HepG2 (cell line): ENCODE data around the gene SDR42E2. TPM values are rescaled to one million over a fixed set of nuclear protein-coding genes. Genes with fewer than 3 reads are reported as not detected.

Experiments
- CENPT ChIP-seq: sonication (generic); formaldehyde crosslinking; IDR thresholded peaks from 2 replicates; pipeline ENCODE4 v1.8.0; 2022; ENCODE audit warnings: low read depth, mild to moderate bottlenecking, moderate library complexity, missing genetic modification reagents
- ELK4 ChIP-seq: sonication (generic); formaldehyde crosslinking; IDR thresholded peaks from 2 replicates; pipeline ENCODE4 v1.9.0; 2021; ENCODE audit warnings: missing genetic modification reagents, borderline replicate concordance
- ETV5 ChIP-seq: IDR thresholded peaks from 2 replicates; pipeline ENCODE4 v1.6.1; 2018; ENCODE audit warnings: missing biosample characterization, missing genetic modification reagents, inconsistent platforms, borderline replicate concordance
- FIP1L1 ChIP-seq: fragments of 200-400 bp; formaldehyde crosslinking; IDR thresholded peaks from 2 replicates; pipeline ENCODE4 v1.6.1; 2018; ENCODE audit warnings: low read depth, mild to moderate bottlenecking, low read length, moderate library complexity, borderline replicate concordance; ENCODE audit not compliant: insufficient read depth
- JDP2 ChIP-seq: sonication (generic); formaldehyde crosslinking; IDR thresholded peaks from 2 replicates; pipeline ENCODE4 v1.8.1; 2022; ENCODE audit warnings: missing genetic modification reagents, borderline replicate concordance
- KIAA2018 ChIP-seq: sonication (generic); formaldehyde crosslinking; IDR thresholded peaks from 2 replicates; pipeline ENCODE4 v1.5.0; 2020; ENCODE audit warnings: mild to moderate bottlenecking, missing genetic modification reagents, borderline replicate concordance
- MLX ChIP-seq: IDR thresholded peaks from 2 replicates; pipeline ENCODE4 v1.6.1; 2016
- NCOA2 ChIP-seq: sonication (generic); formaldehyde crosslinking; IDR thresholded peaks from 2 replicates; pipeline ENCODE4 v1.8.0; 2022; ENCODE audit warnings: inconsistent platforms
- PRPF4 ChIP-seq: fragments of 200-400 bp; formaldehyde crosslinking; IDR thresholded peaks from 2 replicates; pipeline ENCODE4 v1.6.1; 2016; ENCODE audit warnings: low read length, low read depth; ENCODE audit not compliant: poor library complexity, severe bottlenecking
- SKI ChIP-seq: fragments of 450-650 bp; IDR thresholded peaks from one replicate; pipeline ENCODE4 v1.6.1; 2018; ENCODE audit warnings: mild to moderate bottlenecking; ENCODE audit not compliant: partially characterized antibody
- STAG1 ChIP-seq: sonication (generic); formaldehyde crosslinking; IDR thresholded peaks from 2 replicates; pipeline ENCODE4 v1.4.0; 2020; ENCODE audit warnings: missing genetic modification reagents
- ZBTB20 ChIP-seq: sonication (generic); formaldehyde crosslinking; IDR thresholded peaks from 2 replicates; pipeline ENCODE4 v1.8.1; 2023; ENCODE audit warnings: missing genetic modification reagents, low read depth, mild to moderate bottlenecking, borderline replicate concordance
- ZNF431 ChIP-seq: sonication (generic); formaldehyde crosslinking; IDR thresholded peaks from 2 replicates; pipeline ENCODE4 v1.9.0; 2022; ENCODE audit warnings: missing genetic modification reagents, low read depth, mild to moderate bottlenecking, borderline replicate concordance
- ZNF616 ChIP-seq: sonication (generic); formaldehyde crosslinking; IDR thresholded peaks from 2 replicates; pipeline ENCODE4 v1.5.0; 2020; ENCODE audit warnings: low read depth, mild to moderate bottlenecking, missing genetic modification reagents
- ZNF776 ChIP-seq: sonication (generic); formaldehyde crosslinking; IDR thresholded peaks from 2 replicates; pipeline ENCODE4 v1.4.0; 2020; ENCODE audit warnings: mild to moderate bottlenecking, missing genetic modification reagents
- ZNF891 ChIP-seq: sonication (generic); formaldehyde crosslinking; IDR thresholded peaks from 2 replicates; pipeline ENCODE4 v1.5.0; 2020; ENCODE audit warnings: mild to moderate bottlenecking, missing genetic modification reagents
- polyA plus RNA-seq, 8 experiments: library from polyadenylated mRNA; depleted of rRNA in 3 of 8; stranded (reverse) in 7 of 8; unstranded in 1 of 8; fragments of >200 nt; fragmentation: Illumina TruSeq in 4 of 8; extraction: Trizol in 4 of 8; gene quantifications; 2 replicates each; pipeline versions ENCODE4 v1.2.1 to v1.2.3, GENCODE V29; 2011 to 2016; ENCODE audit warnings: low read depth in 4 of 8, missing spikeins in 1 of 8, mixed read lengths in 1 of 8; ENCODE audit not compliant: insufficient read depth in 1 of 8
- total RNA-seq, 5 experiments: library from RNA; depleted of rRNA; stranded (reverse); fragments of >200 nt; fragmentation: Illumina TruSeq; extraction: Trizol; gene quantifications; 2 replicates each; pipeline ENCODE4 v1.2.3, GENCODE V29; 2016; ENCODE audit warnings: low read depth in 1 of 5

SDR42E2 gene
- total and polyA plus RNA-seq, 2 of the 13 experiments (the other 11 are each of a cell fraction or from before 2014, with no cell fraction given), result 0.05 to 0.11 TPM

DNA sequence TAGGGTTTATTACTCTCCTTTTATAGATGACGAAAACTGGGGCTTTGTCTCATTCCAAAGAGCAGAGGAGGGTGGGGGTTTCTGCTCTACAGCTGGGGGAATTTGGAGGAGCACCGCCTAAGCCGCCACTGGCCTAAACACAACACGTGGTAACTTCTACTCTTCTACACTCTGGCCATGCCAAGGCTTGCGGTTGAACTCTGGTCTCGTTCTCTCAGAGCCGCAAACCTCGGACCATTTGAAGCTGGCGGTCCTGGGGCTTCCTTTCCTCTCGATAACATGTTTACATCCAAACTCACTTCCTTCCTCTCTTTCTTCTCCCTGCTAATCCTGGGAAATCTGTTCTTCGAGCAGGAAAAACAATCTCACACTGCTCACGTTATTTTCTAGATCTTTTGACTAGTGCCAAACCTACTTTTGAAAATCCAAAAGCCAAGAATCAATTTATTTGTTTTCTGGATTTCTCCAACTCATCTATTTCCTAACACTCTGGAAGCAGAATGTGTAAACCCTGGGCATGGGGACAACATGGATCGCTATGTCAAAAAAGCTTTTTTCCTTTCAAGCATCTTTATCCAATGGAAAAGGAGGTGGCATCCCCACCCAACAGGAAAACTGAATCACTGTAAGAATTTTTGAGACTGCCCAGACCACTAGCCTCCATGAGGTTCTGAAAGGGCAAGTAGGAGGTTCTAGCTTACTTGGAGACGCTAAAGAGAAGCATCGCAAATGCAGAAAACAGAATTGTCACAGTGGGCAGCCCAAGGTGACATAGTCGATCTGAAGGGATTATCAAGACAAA lies 30.2 kb downstream of the SDR42E2 start (continued):
- peak; percentile 92; the same call in 1 of the 2 replicates for TF ChIP-seq ZBTB20 (CRISPR knock-in tag)
- no peak for TF ChIP-seq ZNF431 (CRISPR knock-in tag)
- peak; percentile 75; the same call in 1 of the 2 replicates for TF ChIP-seq ZNF891 (CRISPR knock-in tag)
- no peak for TF ChIP-seq KIAA2018 (CRISPR knock-in tag)
- peak; percentile 99 for TF ChIP-seq ETV5 (CRISPR knock-in tag)
- 0 out of 2 replicates have a peak, but pooled peaks have one; percentile 78 for TF ChIP-seq ZNF616 (CRISPR knock-in tag)
- no peak for TF ChIP-seq JDP2 (CRISPR knock-in tag)
- TF ChIP-seq SKI, result peak; percentile 11
- no peak for TF ChIP-seq FIP1L1
- no peak for TF ChIP-seq ELK4
- peak; percentile 84 for TF ChIP-seq NCOA2 (CRISPR knock-in tag)
- 0 out of 2 replicates have a peak, but pooled peaks have one; percentile 30 for TF ChIP-seq ZNF776 (CRISPR knock-in tag)
- no peak for TF ChIP-seq STAG1 (CRISPR knock-in tag)
- no peak for TF ChIP-seq PRPF4
- TF ChIP-seq CENPT, result no peak
- peak; percentile 75; the same call in 1 of the 2 replicates for TF ChIP-seq MLX (CRISPR knock-in tag)
